Hepatocyte (in vitro differentiated cells): ENCODE measurements around the gene RNF7. TPM values are rescaled to one million over a fixed set of nuclear protein-coding genes. Genes with fewer than 3 reads are reported as not detected.

Source experiments
- DNase-seq: peaks from one replicate; pipeline ENCODE4 v3.0.0-alpha.2; 2016; ENCODE audit warnings: low spot score
- H2AFZ ChIP-seq: fragments of 200-600 bp; sonication (generic); 2 replicates; pipeline ENCODE4 v1.6.0; 2016; ENCODE audit warnings: antibody characterized with exemption, mild to moderate bottlenecking
- H3K27ac ChIP-seq: fragments of 200-600 bp; sonication (generic); 2 replicates; pipeline ENCODE4 v1.5.1; 2016; ENCODE audit warnings: mild to moderate bottlenecking
- H3K27me3 ChIP-seq: fragments of 200-600 bp; sonication (generic); 2 replicates; pipeline ENCODE4 v1.6.1; 2016
- H3K36me3 ChIP-seq: fragments of 200-600 bp; sonication (generic); replicated peaks from 2 replicates; pipeline ENCODE4 v1.5.1; 2016; ENCODE audit warnings: low read depth; ENCODE audit not compliant: insufficient read depth
- H3K4me1 ChIP-seq: fragments of 200-600 bp; sonication (generic); 2 replicates; pipeline ENCODE4 v1.5.1; 2016; ENCODE audit warnings: mild to moderate bottlenecking, moderate library complexity; ENCODE audit not compliant: insufficient read depth
- H3K4me2 ChIP-seq: fragments of 200-600 bp; sonication (generic); 2 replicates; pipeline ENCODE4 v1.6.0; 2016
- H3K4me3 ChIP-seq: fragments of 200-600 bp; sonication (generic); 2 replicates; pipeline ENCODE4 v1.5.1; 2016; ENCODE audit warnings: mild to moderate bottlenecking
- H3K79me2 ChIP-seq: fragments of 200-600 bp; sonication (generic); 2 replicates; pipeline ENCODE4 v1.6.0; 2017; ENCODE audit warnings: mild to moderate bottlenecking
- H3K9me2 ChIP-seq: fragments of 200-600 bp; sonication (generic); replicated peaks from 2 replicates; pipeline ENCODE4 v1.6.0; 2017; ENCODE audit warnings: mild to moderate bottlenecking; ENCODE audit not compliant: insufficient read depth
- H3K9me3 ChIP-seq: fragments of 200-600 bp; sonication (generic); 2 replicates; pipeline ENCODE4 v1.5.1; 2016; ENCODE audit warnings: low read depth, mild to moderate bottlenecking
- H4K20me1 ChIP-seq: fragments of 200-600 bp; sonication (generic); 2 replicates; pipeline ENCODE4 v1.6.0; 2016; ENCODE audit warnings: mild to moderate bottlenecking; ENCODE audit not compliant: insufficient read depth, poor library complexity, severe bottlenecking
- EZH2 ChIP-seq: fragments of 200-600 bp; sonication (generic); IDR thresholded peaks from 2 replicates; pipeline ENCODE4 v1.6.1; 2016; ENCODE audit warnings: antibody characterized with exemption, mild to moderate bottlenecking, borderline replicate concordance
- EZH2phosphoT487 ChIP-seq: fragments of 200-600 bp; sonication (generic); IDR thresholded peaks from one replicate; pipeline ENCODE4 v1.6.1; 2018; ENCODE audit warnings: antibody characterized with exemption, mild to moderate bottlenecking, low read depth, moderate library complexity; ENCODE audit not compliant: unreplicated experiment, severe bottlenecking
- WGBS: methylation state at CpG from one replicate; pipeline ENCODE4 v1.1.6; 2016; ENCODE audit warnings: low lambda C conversion rate; ENCODE audit errors: missing lambda C conversion rate; 5-methylcytosine and 5-hydroxymethylcytosine counted together
- polyA plus RNA-seq: library from polyadenylated mRNA; unstranded; fragments of >200 nt; fragmentation: Nextera tagmentation; extraction: Ambion mirVana; gene quantifications from 2 replicates; pipeline ENCODE4 v1.2.1, GENCODE V29; 2016
- total RNA-seq: library from RNA; depleted of rRNA; stranded (reverse); fragments of >200 nt; gene quantifications from 2 replicates; pipeline ENCODE4 v1.2.3, GENCODE V29; 2014
- TF ChIP-seq, protein P1 (sequence below): fragments of 200-600 bp; sonication (generic); IDR thresholded peaks from 2 replicates; pipeline ENCODE4 v1.5.1; 2016; ENCODE audit warnings: antibody characterized with exemption, mild to moderate bottlenecking; ENCODE audit not compliant: poor library complexity

Gene RNF7
- total and polyA plus RNA-seq, 2 experiments from 2014 or later = 176 to 212 TPM

GRCh38 chr3:141735770-141736465 is 2.2 kb upstream of the RNF7 start:
- no peak overlapping the region for H2AFZ ChIP-seq
- peaks cover 11% of the 10 kb centered on the region for H3K4me1 ChIP-seq
- peaks cover 23% of the 10 kb centered on the region for H3K79me2 ChIP-seq
- no peak for DNase-seq
- no peaks in the 10 kb centered on the region for H3K36me3 ChIP-seq
- WGBS = 93% methylated on average over 7 of the region's 7 CpGs
- H3K27me3 ChIP-seq = no peaks in the 10 kb centered on the region
- H3K27ac ChIP-seq = no peak overlapping the region
- no peak overlapping the region for H3K4me2 ChIP-seq
- H3K4me3 ChIP-seq = no peak overlapping the region
- no peaks in the 10 kb centered on the region for H3K9me2 ChIP-seq
- H4K20me1 ChIP-seq = peaks cover 4% of the 10 kb centered on the region
- TF ChIP-seq EZH2 (no peak), EZH2phosphoT487 (no peak)
- TF ChIP-seq, protein P1, sequence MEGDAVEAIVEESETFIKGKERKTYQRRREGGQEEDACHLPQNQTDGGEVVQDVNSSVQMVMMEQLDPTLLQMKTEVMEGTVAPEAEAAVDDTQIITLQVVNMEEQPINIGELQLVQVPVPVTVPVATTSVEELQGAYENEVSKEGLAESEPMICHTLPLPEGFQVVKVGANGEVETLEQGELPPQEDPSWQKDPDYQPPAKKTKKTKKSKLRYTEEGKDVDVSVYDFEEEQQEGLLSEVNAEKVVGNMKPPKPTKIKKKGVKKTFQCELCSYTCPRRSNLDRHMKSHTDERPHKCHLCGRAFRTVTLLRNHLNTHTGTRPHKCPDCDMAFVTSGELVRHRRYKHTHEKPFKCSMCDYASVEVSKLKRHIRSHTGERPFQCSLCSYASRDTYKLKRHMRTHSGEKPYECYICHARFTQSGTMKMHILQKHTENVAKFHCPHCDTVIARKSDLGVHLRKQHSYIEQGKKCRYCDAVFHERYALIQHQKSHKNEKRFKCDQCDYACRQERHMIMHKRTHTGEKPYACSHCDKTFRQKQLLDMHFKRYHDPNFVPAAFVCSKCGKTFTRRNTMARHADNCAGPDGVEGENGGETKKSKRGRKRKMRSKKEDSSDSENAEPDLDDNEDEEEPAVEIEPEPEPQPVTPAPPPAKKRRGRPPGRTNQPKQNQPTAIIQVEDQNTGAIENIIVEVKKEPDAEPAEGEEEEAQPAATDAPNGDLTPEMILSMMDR = no peak
- H3K9me3 ChIP-seq = no peaks in the 10 kb centered on the region

- Histone ChIP-seq H3K79me2 (peaks cover 34% of the 10 kb centered on the region), H3K4me1 (peaks cover 18% of the 10 kb centered on the region), H2AFZ (no peak overlapping the region), H3K36me3 (no peaks in the 10 kb centered on the region), H3K4me2 (no peak overlapping the region), H3K4me3 (no peak overlapping the region), H3K27ac (no peak overlapping the region), H4K20me1 (peaks cover 7% of the 10 kb centered on the region), H3K9me3 (no peaks in the 10 kb centered on the region), H3K27me3 (no peaks in the 10 kb centered on the region), H3K9me2 (no peaks in the 10 kb centered on the region)
- no peak for DNase-seq
- TF ChIP-seq EZH2phosphoT487 = no peak
- TF ChIP-seq, protein P1 = no peak
- no peak for TF ChIP-seq EZH2
- WGBS = 95% methylated on average over 10 of the region's 10 CpGs
Measured at GRCh38 chr3:141737093-141737492, 1.0 kb upstream of the RNF7 start.

GRCh38 chr3:141737678-141738021 is 448 bp upstream of the RNF7 start:
- TF ChIP-seq EZH2phosphoT487 (no peak), EZH2 (no peak)
- Histone ChIP-seq H3K9me3 (no peaks in the 10 kb centered on the region), H3K27me3 (no peaks in the 10 kb centered on the region), H3K27ac (peak overlapping the region; percentile 78), H3K36me3 (no peaks in the 10 kb centered on the region), H2AFZ (peak overlapping the region; percentile 84), H3K79me2 (peaks cover 38% of the 10 kb centered on the region), H3K4me1 (peaks cover 21% of the 10 kb centered on the region), H3K4me3 (no peak overlapping the region), H3K4me2 (peak overlapping the region; percentile 67), H4K20me1 (peaks cover 11% of the 10 kb centered on the region), H3K9me2 (no peaks in the 10 kb centered on the region)
- DNase-seq = no peak
- 3% methylated on average over 3 of the region's 3 CpGs for WGBS

DNA sequence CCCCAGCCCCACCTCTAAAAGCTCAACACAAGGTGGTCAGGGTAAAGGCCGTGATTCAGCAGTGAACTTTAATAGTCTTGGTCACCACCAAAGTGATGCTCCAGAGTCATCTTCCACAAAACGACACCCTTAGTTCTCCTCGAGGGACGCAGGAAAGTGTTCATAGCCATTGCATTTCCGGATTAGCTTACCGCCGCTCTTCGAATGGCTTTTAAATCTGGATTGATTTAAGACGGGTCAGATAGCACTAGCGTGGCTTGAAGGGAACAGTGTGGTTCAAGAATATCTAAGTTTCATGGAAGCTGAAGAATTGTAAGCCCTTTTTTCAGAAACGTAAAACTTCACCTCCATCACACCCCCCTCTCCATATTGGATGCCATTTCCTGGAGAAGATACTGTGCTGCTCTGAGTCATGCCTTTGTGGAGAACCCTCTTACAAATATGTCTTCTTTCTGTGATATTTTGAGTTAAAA is 829 bp downstream of the RNF7 start:
- no peaks in the 10 kb centered on the region for H3K27me3 ChIP-seq
- peak overlapping the region; percentile 50 for H2AFZ ChIP-seq
- DNase-seq = peak; percentile 53
- no peaks in the 10 kb centered on the region for H3K9me2 ChIP-seq
- H3K4me2 ChIP-seq = peak overlapping the region; percentile 73
- peak overlapping the region; percentile 44 for H3K4me3 ChIP-seq
- no peaks in the 10 kb centered on the region for H3K36me3 ChIP-seq
- H3K79me2 ChIP-seq = peaks cover 50% of the 10 kb centered on the region
- WGBS = under 1% methylated on average over 11 of the region's 11 CpGs
- peaks cover 34% of the 10 kb centered on the region for H3K4me1 ChIP-seq
- H3K9me3 ChIP-seq = no peaks in the 10 kb centered on the region
- peaks cover 20% of the 10 kb centered on the region for H4K20me1 ChIP-seq
- H3K27ac ChIP-seq = peak overlapping the region; percentile 96
- TF ChIP-seq EZH2phosphoT487 (no peak), EZH2 (no peak)
- TF ChIP-seq, protein P1 = no peak
